ENCODE results near the gene AUTS2.

DNA sequence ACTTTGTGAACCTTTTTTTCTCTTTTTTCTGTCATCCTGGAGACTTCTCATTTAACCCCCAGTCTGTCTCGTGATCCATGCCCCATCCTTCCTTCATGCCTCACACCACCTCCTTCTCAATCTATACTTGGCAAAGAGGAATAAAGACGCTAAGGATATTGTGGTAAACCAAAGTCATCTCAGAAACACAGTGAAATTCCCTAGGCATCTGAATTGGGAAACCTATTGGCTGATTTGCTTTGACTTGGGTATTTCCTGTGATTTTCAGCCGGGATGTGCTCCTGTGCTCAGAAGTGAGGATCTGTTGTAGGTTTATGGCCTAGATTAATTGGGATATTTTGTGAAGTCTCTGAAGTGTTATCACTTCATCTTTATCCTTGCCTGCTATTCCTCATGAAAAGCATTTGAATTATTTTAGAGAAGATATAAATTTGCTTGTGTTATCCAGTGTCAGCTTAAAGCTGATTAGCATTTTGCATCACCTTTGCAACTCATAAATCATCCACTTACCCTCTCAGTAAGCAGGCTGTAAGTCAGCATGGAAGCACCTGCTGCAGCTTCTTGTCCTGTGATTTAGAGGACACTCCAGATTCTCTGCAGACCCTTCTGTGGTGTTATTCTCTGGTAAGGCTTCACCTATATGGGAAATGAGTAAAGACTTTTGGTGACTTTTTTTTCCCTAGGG is 138.0 kb downstream of the AUTS2 start:
- TF ChIP-seq, protein P1, sequence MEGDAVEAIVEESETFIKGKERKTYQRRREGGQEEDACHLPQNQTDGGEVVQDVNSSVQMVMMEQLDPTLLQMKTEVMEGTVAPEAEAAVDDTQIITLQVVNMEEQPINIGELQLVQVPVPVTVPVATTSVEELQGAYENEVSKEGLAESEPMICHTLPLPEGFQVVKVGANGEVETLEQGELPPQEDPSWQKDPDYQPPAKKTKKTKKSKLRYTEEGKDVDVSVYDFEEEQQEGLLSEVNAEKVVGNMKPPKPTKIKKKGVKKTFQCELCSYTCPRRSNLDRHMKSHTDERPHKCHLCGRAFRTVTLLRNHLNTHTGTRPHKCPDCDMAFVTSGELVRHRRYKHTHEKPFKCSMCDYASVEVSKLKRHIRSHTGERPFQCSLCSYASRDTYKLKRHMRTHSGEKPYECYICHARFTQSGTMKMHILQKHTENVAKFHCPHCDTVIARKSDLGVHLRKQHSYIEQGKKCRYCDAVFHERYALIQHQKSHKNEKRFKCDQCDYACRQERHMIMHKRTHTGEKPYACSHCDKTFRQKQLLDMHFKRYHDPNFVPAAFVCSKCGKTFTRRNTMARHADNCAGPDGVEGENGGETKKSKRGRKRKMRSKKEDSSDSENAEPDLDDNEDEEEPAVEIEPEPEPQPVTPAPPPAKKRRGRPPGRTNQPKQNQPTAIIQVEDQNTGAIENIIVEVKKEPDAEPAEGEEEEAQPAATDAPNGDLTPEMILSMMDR (conservative IDR thresholded peaks at IDR 0.05; ENCODE audit: low read length), result no peak
- TF ChIP-seq EZH2phosphoT487 (IDR thresholded peaks at IDR 0.05; ENCODE audit: borderline replicate concordance), result no peak
